Cardiac muscle cell (in vitro differentiated cells and primary cell): ENCODE data around the gene BMPR1A. TPM values are rescaled to one million over a fixed set of nuclear protein-coding genes. Genes with fewer than 3 reads are reported as not detected.
"Not testable (repeated sequence)": the region's sequence is repeated elsewhere in the genome, so short reads cannot be mapped to it uniquely, and the experiment has no call there.

Source experiments
- DNase-seq, 2 donors: peaks; one replicate each; pipeline versions ENCODE4 v3.0.0 to v3.0.0-alpha.2; 2010 to 2017; ENCODE audit warnings: low read depth in 1 of 2, low spot score in 1 of 2
- H3K27ac ChIP-seq: fragments of 200-600 bp; sonication (generic); 2 replicates; pipeline ENCODE4 v1.5.1; 2016
- H3K27me3 ChIP-seq: fragments of 200-600 bp; sonication (generic); 2 replicates; pipeline ENCODE4 v1.6.0; 2016; ENCODE audit warnings: control low read depth
- H3K36me3 ChIP-seq: fragments of 200-600 bp; sonication (generic); 2 replicates; pipeline ENCODE4 v1.5.1; 2016; ENCODE audit warnings: control low read depth
- H3K4me1 ChIP-seq: fragments of 200-600 bp; sonication (generic); 2 replicates; pipeline ENCODE4 v1.8.1; 2017; ENCODE audit warnings: low read depth, mild to moderate bottlenecking, mixed run types
- H3K4me3 ChIP-seq: fragments of 200-600 bp; sonication (generic); 2 replicates; pipeline ENCODE4 v1.5.1; 2016; ENCODE audit warnings: mild to moderate bottlenecking
- H3K9me3 ChIP-seq: fragments of 200-600 bp; sonication (generic); 2 replicates; pipeline ENCODE4 v1.5.1; 2017; ENCODE audit warnings: low read depth, mild to moderate bottlenecking, control low read depth
- CTCF ChIP-seq: IDR thresholded peaks from 2 replicates; pipeline ENCODE4 v1.5.1; 2012; ENCODE audit warnings: low read depth, mild to moderate bottlenecking, low read length
- polyA plus RNA-seq: library from polyadenylated mRNA; unstranded; fragments of >200 nt; fragmentation: Nextera tagmentation; extraction: Ambion mirVana; gene quantifications from 2 replicates; pipeline ENCODE4 v1.2.1, GENCODE V29; 2016
- total RNA-seq: library from RNA; depleted of rRNA; stranded (reverse); fragments of >200 nt; gene quantifications from 2 replicates; pipeline ENCODE4 v1.2.3, GENCODE V29; 2016

Gene BMPR1A
- total and polyA plus RNA-seq, 2 experiments from 2014 or later: 35.6 to 39.4 TPM

- H3K4me3 ChIP-seq: no peak overlapping the region
Observed at GRCh38 chr10:86951184-86951761, 194.9 kb downstream of the BMPR1A start.

GRCh38 chr10:86952106-86952505 lies 195.7 kb downstream of the BMPR1A start:
- DNase-seq: no peak
- TF ChIP-seq CTCF: no peak
- H3K9me3 ChIP-seq: no peaks in the 10 kb centered on the region
- no peak overlapping the region for H3K4me3 ChIP-seq
- no peaks in the 10 kb centered on the region for H3K36me3 ChIP-seq
- H3K27ac ChIP-seq: no peak overlapping the region
- peaks cover 27% of the 10 kb centered on the region for H3K4me1 ChIP-seq
- no peaks in the 10 kb centered on the region for H3K27me3 ChIP-seq

More at GRCh38 chr10:86951184-86951761, 194.9 kb downstream of the BMPR1A start:
- Histone ChIP-seq H3K9me3 (no peaks in the 10 kb centered on the region), H3K4me1 (peaks cover 25% of the 10 kb centered on the region), H3K27ac (no peak overlapping the region), H3K27me3 (no peaks in the 10 kb centered on the region), H3K36me3 (no peaks in the 10 kb centered on the region)
- DNase-seq: no peak
- no peak for TF ChIP-seq CTCF

GRCh38 chr10:86952697-86953096 lies 196.3 kb downstream of the BMPR1A start:
- not testable (repeated sequence) for H3K27ac ChIP-seq, H3K9me3 ChIP-seq, H3K36me3 ChIP-seq, DNase-seq, H3K27me3 ChIP-seq, H3K4me3 ChIP-seq
- H3K4me1 ChIP-seq: peaks cover 27% of the 10 kb centered on the region

DNA sequence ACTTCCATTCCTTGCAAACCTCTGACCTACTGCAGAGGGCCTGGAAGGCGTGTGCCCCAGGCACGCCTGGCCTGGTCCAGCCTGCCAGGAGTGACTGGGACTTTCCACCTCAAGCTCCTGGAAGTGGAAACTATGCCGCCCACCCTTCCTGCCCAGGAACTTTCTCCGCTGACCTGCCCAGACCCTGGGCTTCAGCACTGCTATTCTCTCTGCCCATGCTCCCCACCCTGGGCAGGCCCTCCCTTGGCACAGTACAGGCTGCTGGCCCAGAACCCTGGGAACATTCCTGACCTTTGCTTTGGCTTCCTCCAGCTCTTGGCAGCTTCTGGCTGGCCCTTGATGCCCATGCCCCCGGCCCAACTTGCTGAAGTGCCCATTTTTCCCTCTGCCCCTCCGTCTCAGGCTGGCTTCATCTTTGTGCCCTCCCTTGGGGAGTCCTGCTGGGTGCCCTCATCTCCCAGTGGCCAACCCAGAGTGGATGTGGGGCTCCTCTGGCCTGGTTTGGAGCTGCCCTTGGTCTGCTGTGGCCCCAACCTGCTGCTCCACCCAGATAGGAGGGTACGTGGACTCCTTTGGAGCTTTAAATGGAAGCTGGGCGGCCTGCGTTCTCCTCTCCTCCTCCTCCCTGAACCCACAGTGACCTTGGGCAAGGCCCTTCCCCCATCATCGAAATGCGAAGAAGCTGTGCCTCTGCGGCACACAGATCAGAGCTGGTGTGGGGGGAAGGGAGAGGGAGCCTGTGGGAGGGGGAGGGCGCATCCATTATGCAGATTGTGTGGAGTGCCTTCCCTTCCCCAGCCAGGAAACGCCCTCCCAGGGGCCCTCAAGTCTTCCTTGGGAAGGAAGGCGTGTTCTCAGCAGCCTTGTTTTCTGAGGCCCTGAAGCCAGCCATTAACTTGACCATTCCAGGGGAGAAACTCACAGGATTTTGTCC lies 197.6 kb downstream of the BMPR1A start:
- Histone ChIP-seq H3K27ac (peak overlapping the region; percentile 90), H3K4me1 (peaks cover 35% of the 10 kb centered on the region), H3K9me3 (no peaks in the 10 kb centered on the region), H3K27me3 (no peaks in the 10 kb centered on the region), H3K36me3 (no peaks in the 10 kb centered on the region), H3K4me3 (no peak overlapping the region)
- TF ChIP-seq CTCF: no peak
- DNase-seq: peak; percentile 86 to 88

DNA sequence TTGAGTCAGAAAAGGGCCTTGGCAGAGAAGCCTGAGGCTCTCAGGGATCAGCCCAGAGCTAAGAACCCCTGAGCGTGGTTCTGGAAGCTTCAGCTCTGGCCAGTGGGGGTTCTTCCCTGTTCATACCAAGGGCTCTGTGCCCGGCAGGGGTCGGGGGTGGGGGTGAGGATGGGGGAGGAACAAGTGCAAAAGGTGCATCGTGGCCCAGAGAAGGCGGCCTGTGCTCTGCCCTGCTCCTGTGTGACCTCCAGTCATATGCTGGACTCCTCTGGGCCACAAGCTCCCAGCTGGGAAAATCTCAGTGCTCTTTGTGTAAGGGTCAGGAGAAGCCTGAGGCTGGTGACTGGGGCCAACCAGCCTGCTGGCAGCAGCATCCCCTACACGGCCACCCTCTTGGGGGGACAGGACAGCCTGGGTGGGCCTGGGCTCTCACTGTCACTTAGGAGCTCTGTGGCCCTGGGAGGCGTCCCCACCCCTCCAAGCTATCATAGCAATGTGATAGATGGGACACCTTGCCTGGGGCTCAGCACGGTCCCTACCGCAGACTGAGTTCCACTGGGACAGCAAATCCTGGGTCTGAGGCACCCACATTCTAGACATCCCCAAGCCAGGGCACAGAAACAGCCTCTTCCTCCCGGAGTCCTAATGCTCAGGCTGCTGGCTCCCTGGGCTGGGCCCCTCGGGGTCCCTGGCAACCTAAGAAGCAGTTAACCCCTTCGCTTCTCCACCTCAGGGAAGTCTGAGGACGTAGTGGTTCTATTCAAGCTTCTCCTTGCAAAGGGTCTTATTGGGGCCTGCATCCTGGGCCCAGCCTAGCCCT lies 198.5 kb downstream of the BMPR1A start:
- no peak for TF ChIP-seq CTCF
- Histone ChIP-seq H3K27ac (peak overlapping the region; percentile 90), H3K4me1 (peaks cover 41% of the 10 kb centered on the region), H3K9me3 (no peaks in the 10 kb centered on the region), H3K27me3 (no peaks in the 10 kb centered on the region), H3K36me3 (no peaks in the 10 kb centered on the region), H3K4me3 (no peak overlapping the region)
- no peak for DNase-seq
